HG03025 (cell line): Measurements from ENCODE around the gene LMX1B.

ENCODE experiments used
- ATAC-seq: cut with Tn5 transposase; IDR thresholded peaks from one replicate; pipeline ENCODE4 v1.9.1; 2021; ENCODE audit warnings: mild to moderate bottlenecking, moderate library complexity; ENCODE audit not compliant: unreplicated experiment, low FRiP score

Gene LMX1B

GRCh38 chr9:126673689-126674364 is 60.1 kb downstream of the LMX1B start:
- ATAC-seq = no peak

GRCh38 chr9:126674365-126675146 is 60.8 kb downstream of the LMX1B start:
- no peak for ATAC-seq

GRCh38 chr9:126675147-126675467 is 61.4 kb downstream of the LMX1B start:
- ATAC-seq = no peak

GRCh38 chr9:126676102-126676684 is 62.5 kb downstream of the LMX1B start:
- ATAC-seq = no peak

- no peak for ATAC-seq
These were observed 63.0 kb downstream of the LMX1B start for GRCh38 chr9:126676685-126677143.

- no peak for ATAC-seq
These were observed 63.7 kb downstream of the LMX1B start for GRCh38 chr9:126677188-126678084.

GRCh38 chr9:126678989-126679388 is 65.3 kb downstream of the LMX1B start:
- ATAC-seq = no peak

GRCh38 chr9:126681336-126681735 is 67.6 kb downstream of the LMX1B start:
- ATAC-seq = no peak

GRCh38 chr9:126682113-126682810 is 68.5 kb downstream of the LMX1B start:
- ATAC-seq = no peak

GRCh38 chr9:126682928-126683697 is 69.4 kb downstream of the LMX1B start:
- ATAC-seq = no peak

GRCh38 chr9:126683698-126684044 is 69.9 kb downstream of the LMX1B start:
- ATAC-seq = no peak

GRCh38 chr9:126684345-126684744 is 70.6 kb downstream of the LMX1B start:
- ATAC-seq = no peak

GRCh38 chr9:126684965-126685465 is 71.3 kb downstream of the LMX1B start:
- ATAC-seq = no peak

- no peak for ATAC-seq
These were observed 74.3 kb downstream of the LMX1B start for GRCh38 chr9:126687930-126688461.

- ATAC-seq = no peak
These were observed 74.9 kb downstream of the LMX1B start for GRCh38 chr9:126688617-126689016.

- ATAC-seq = no peak
These were observed 75.5 kb downstream of the LMX1B start for GRCh38 chr9:126689027-126689825.

- ATAC-seq = no peak
These were observed 76.8 kb downstream of the LMX1B start for GRCh38 chr9:126690431-126691051.
